Measurements from ENCODE around the gene STK35.

The STK35 gene

GRCh38 chr20:2101057-2101864 lies at the start of gene STK35:
STK35 (plus strand) TSS chr20:2101827; CDS start chr20:2101882, 55 bp downstream.
- no peak for DNase-seq (ENCODE audit: low read depth)

- DNase-seq (ENCODE audit: low read depth): no peak
Measured at GRCh38 chr20:2051946-2052345, 49.7 kb upstream of the STK35 start.

- no peak for DNase-seq (ENCODE audit: low read depth)
Measured at GRCh38 chr20:2052741-2053140, 48.9 kb upstream of the STK35 start.

- no peak for DNase-seq (ENCODE audit: low read depth)
Measured at GRCh38 chr20:2053615-2054014, 48.0 kb upstream of the STK35 start.

- DNase-seq (ENCODE audit: low read depth): no peak
Measured at GRCh38 chr20:2054911-2055310, 46.7 kb upstream of the STK35 start.

- DNase-seq (ENCODE audit: low read depth): no peak
Measured at GRCh38 chr20:2059411-2059810, 42.2 kb upstream of the STK35 start.

- no peak for DNase-seq (ENCODE audit: low read depth)
Measured at GRCh38 chr20:2065099-2065498, 36.5 kb upstream of the STK35 start.

GRCh38 chr20:2066461-2067122 lies 35.0 kb upstream of the STK35 start:
- no peak for DNase-seq (ENCODE audit: low read depth)

- no peak for DNase-seq (ENCODE audit: low read depth)
Measured at GRCh38 chr20:2080532-2081224, 20.9 kb upstream of the STK35 start.

GRCh38 chr20:2084703-2085102 lies 16.9 kb upstream of the STK35 start:
- DNase-seq (ENCODE audit: low read depth): no peak

GRCh38 chr20:2086177-2086979 lies 15.2 kb upstream of the STK35 start:
- no peak for DNase-seq (ENCODE audit: low read depth)

GRCh38 chr20:2086980-2087377 lies 14.6 kb upstream of the STK35 start:
- DNase-seq (ENCODE audit: low read depth): no peak

- no peak for DNase-seq (ENCODE audit: low read depth)
Measured at GRCh38 chr20:2088891-2089290, 12.7 kb upstream of the STK35 start.

- DNase-seq (ENCODE audit: low read depth): no peak
Measured at GRCh38 chr20:2089447-2089846, 12.2 kb upstream of the STK35 start.

GRCh38 chr20:2093159-2093781 lies 8.4 kb upstream of the STK35 start:
- DNase-seq (ENCODE audit: low read depth): no peak

- no peak for DNase-seq (ENCODE audit: low read depth)
Measured at GRCh38 chr20:2093883-2094282, 7.7 kb upstream of the STK35 start.

GRCh38 chr20:2101865-2102584 lies 398 bp downstream of the STK35 start:
- peak; percentile 81 for DNase-seq (ENCODE audit: low read depth)

GRCh38 chr20:2102585-2103460 lies 1.2 kb downstream of the STK35 start:
- DNase-seq (ENCODE audit: low read depth): peak; percentile 75

- no peak for DNase-seq (ENCODE audit: low read depth)
Measured at GRCh38 chr20:2103461-2104153, 2.0 kb downstream of the STK35 start.

All from stimulated activated CD8-positive, alpha-beta memory T cell treated with anti-CD3 and anti-CD28 coated beads, Interleukin-12 subunit alpha, Interleukin-12 subunit beta, amount 100 ng/mL, for 4 hours (primary cell).